Sigmoid colon (tissue), 7 donors: ENCODE measurements around the gene NKAIN4. TPM values are rescaled to one million over a fixed set of nuclear protein-coding genes. Genes with fewer than 3 reads are reported as not detected.

ENCODE experiments used
- DNase-seq: peaks from one replicate; pipeline ENCODE4 v3.0.0-alpha.2; 2019
- H3K27ac ChIP-seq, 4 donors: fragments of 200-600 bp; sonication (generic); one replicate each; pipeline ENCODE4 v1.5.1; 2016 to 2019; ENCODE audit warnings: mild to moderate bottlenecking in 1 of 4
- H3K27me3 ChIP-seq, 3 donors: fragments of 200-600 bp; sonication (generic); one replicate each; pipeline ENCODE4 v1.5.1; 2019; ENCODE audit warnings: mild to moderate bottlenecking in 1 of 3
- H3K36me3 ChIP-seq, 4 donors: fragments of 200-600 bp; sonication (generic); one replicate each; pipeline ENCODE4 v1.5.1; 2016 to 2019
- H3K4me1 ChIP-seq, 4 donors: fragments of 200-600 bp; sonication (generic); one replicate each; pipeline ENCODE4 v1.5.1; 2017 to 2019
- H3K4me3 ChIP-seq, 4 donors: fragments of 200-600 bp; sonication (generic); one replicate each; pipeline ENCODE4 v1.5.1; 2017 to 2019; ENCODE audit warnings: mild to moderate bottlenecking in 2 of 4, moderate library complexity in 1 of 4
- H3K9me3 ChIP-seq, 4 donors: fragments of 200-600 bp in 3 of 4; sonication (generic) in 3 of 4; one replicate each; pipeline versions ENCODE4 v1.5.1 to v1.6.1; 2013 to 2019
- CTCF ChIP-seq, 4 experiments: fragments of 450-650 bp in 3 of 4; fragments of 200-600 bp in 1 of 4; IDR thresholded peaks; one replicate each; pipeline ENCODE4 v1.5.1; 2016 to 2019; ENCODE audit warnings: antibody characterized with exemption in 4 of 4, mild to moderate bottlenecking in 3 of 4, moderate library complexity in 2 of 4
- EP300 ChIP-seq, 4 donors: sonication (generic); formaldehyde crosslinking; IDR thresholded peaks; one replicate each; pipeline ENCODE4 v1.6.1; 2017; ENCODE audit warnings: antibody characterized with exemption in 4 of 4
- POLR2A ChIP-seq, 2 donors: fragments of 450-650 bp; IDR thresholded peaks; one replicate each; pipeline ENCODE4 v1.6.1; 2016; ENCODE audit warnings: antibody characterized with exemption in 2 of 2, mild to moderate bottlenecking in 2 of 2, moderate library complexity in 2 of 2
- POLR2AphosphoS5 ChIP-seq, 4 donors: sonication (generic); formaldehyde crosslinking; IDR thresholded peaks; one replicate each; pipeline ENCODE4 v1.6.1; 2017; ENCODE audit warnings: antibody characterized with exemption in 4 of 4
- WGBS, 2 donors: extraction: QIAGEN DNeasy Blood & Tissue Kit; methylation state at CpG; one replicate each; pipeline ENCODE4 v1.1.7; 2013; 5-methylcytosine and 5-hydroxymethylcytosine counted together
- intact Hi-C: fragments of 100-400 bp; cut with DNase I; formaldehyde crosslinking; loops from one replicate; pipeline ENCODE4 v1.15.1; 2023
- polyA plus RNA-seq, 3 donors: library from polyadenylated mRNA; stranded (reverse); fragments of 200-250 nt; gene quantifications; one replicate each; pipeline ENCODE4 v1.2.3, GENCODE V29; 2013
- total RNA-seq, 4 donors: library from RNA; depleted of rRNA; stranded (reverse); fragments of >200 nt; gene quantifications; one replicate each; pipeline ENCODE4 v1.1.0, GENCODE V29; 2016
- donor health status: healthy with polysubstance abuse.
- donor health status: Bipolar disorder and iron deficiency.
- donor health status: healthy.

NKAIN4 gene
- total and polyA plus RNA-seq, 7 donors, result 0.33 to 4.4 (median 0.95) TPM; not detected in 2

GRCh38 chr20:63235399-63235983 lies 18.8 kb downstream of the NKAIN4 start, which contains the start of gene BIRC7:
BIRC7 (plus strand) TSS chr20:63235905; CDS start chr20:63236097, 192 bp downstream.
- intact Hi-C loops, result no loop called here
- WGBS, 2 donors, result 42 to 50% methylated on average over 17 of the region's 17 CpGs
- H3K9me3 ChIP-seq, result no peaks in the 10 kb centered on the region

GRCh38 chr20:63234693-63235398 lies 19.4 kb downstream of the NKAIN4 start:
- peak in 1 of 4 experiments; percentile 25 for TF ChIP-seq CTCF (IDR thresholded peaks at IDR 0.05)
- TF ChIP-seq POLR2AphosphoS5 (IDR thresholded peaks at IDR 0.05), result no peak
- H3K4me3 ChIP-seq, result no peak overlapping the region
- H3K27me3 ChIP-seq, result peaks cover 0 to 49% (median 9%) of the 10 kb centered on the region in 3 donors
- no peaks in the 10 kb centered on the region for H3K9me3 ChIP-seq
- no peak overlapping the region for H3K27ac ChIP-seq
- peaks cover 0 to 4% (median 0%) of the 10 kb centered on the region in 4 donors for H3K4me1 ChIP-seq
- WGBS, 2 donors, result 17 to 23% methylated on average over 20 of the region's 20 CpGs
- intact Hi-C loops, result loop anchor here (5.0 kb wide), 1 partner anchor 53 kb away; no protein-coding TSS in a partner anchor
- H3K36me3 ChIP-seq, result no peaks in the 10 kb centered on the region
- DNase-seq, result no peak

More at GRCh38 chr20:63235399-63235983, 18.8 kb downstream of the NKAIN4 start, which contains the start of gene BIRC7:
- no peak for TF ChIP-seq POLR2AphosphoS5 (IDR thresholded peaks at IDR 0.05)
- TF ChIP-seq POLR2A (IDR thresholded peaks at IDR 0.05), result no peak
- TF ChIP-seq EP300 (IDR thresholded peaks at IDR 0.05), result no peak
- TF ChIP-seq CTCF (IDR thresholded peaks at IDR 0.05), result no peak
- Histone ChIP-seq H3K27ac (no peak within 1 kb of the TSS), H3K27me3 (peaks cover 0 to 51% (median 9%) of the 10 kb centered on the region in 3 donors), H3K4me3 (no peak within 1 kb of the TSS), H3K36me3 (no peaks in the 10 kb centered on the region), H3K4me1 (peaks cover 0 to 3% (median 0%) of the 10 kb centered on the region in 4 donors)
- DNase-seq, result no peak

GRCh38 chr20:63233924-63234323 lies 20.3 kb downstream of the NKAIN4 start:
- TF ChIP-seq CTCF (IDR thresholded peaks at IDR 0.05) (no peak), POLR2A (IDR thresholded peaks at IDR 0.05) (no peak), POLR2AphosphoS5 (IDR thresholded peaks at IDR 0.05) (no peak), EP300 (IDR thresholded peaks at IDR 0.05) (no peak)
- H3K27ac ChIP-seq, result no peak overlapping the region
- H3K4me1 ChIP-seq, result peaks cover 0 to 4% (median 0%) of the 10 kb centered on the region in 4 donors
- intact Hi-C loops, result loop anchor here (5.0 kb wide), 1 partner anchor 52 kb away; no protein-coding TSS in a partner anchor
- H3K9me3 ChIP-seq, result no peaks in the 10 kb centered on the region
- peaks cover 0 to 55% (median 15%) of the 10 kb centered on the region in 3 donors for H3K27me3 ChIP-seq
- no peak for DNase-seq
- H3K4me3 ChIP-seq, result no peak overlapping the region
- H3K36me3 ChIP-seq, result no peaks in the 10 kb centered on the region
- WGBS, 2 donors, result 81 to 88% methylated on average over 17 of the region's 17 CpGs

GRCh38 chr20:63233061-63233344 lies 21.3 kb downstream of the NKAIN4 start:
- no peak overlapping the region for H3K27ac ChIP-seq
- H3K9me3 ChIP-seq, result no peaks in the 10 kb centered on the region
- no peak for TF ChIP-seq POLR2A (IDR thresholded peaks at IDR 0.05)
- TF ChIP-seq POLR2AphosphoS5 (IDR thresholded peaks at IDR 0.05), result no peak
- no peak for TF ChIP-seq CTCF (IDR thresholded peaks at IDR 0.05)
- no peak for TF ChIP-seq EP300 (IDR thresholded peaks at IDR 0.05)
- intact Hi-C loops, result loop anchor here (5.0 kb wide), 1 partner anchor 51 kb away; no protein-coding TSS in a partner anchor
- H3K36me3 ChIP-seq, result no peaks in the 10 kb centered on the region
- H3K4me1 ChIP-seq, result peaks cover 0 to 4% (median 0%) of the 10 kb centered on the region in 4 donors
- no peak for DNase-seq
- no peak overlapping the region for H3K4me3 ChIP-seq
- 72 to 83% methylated on average over 3 of the region's 3 CpGs for WGBS, 2 donors
- peaks cover 0 to 60% (median 17%) of the 10 kb centered on the region in 3 donors for H3K27me3 ChIP-seq
